Adrenal gland (tissue), 12 donors: ENCODE data around the gene EML1. TPM values are rescaled to one million over a fixed set of nuclear protein-coding genes. Genes with fewer than 3 reads are reported as not detected.
A peak's percentile ranks its signal among the peaks of the same experiment; 100 is the strongest.

Experiments used
- DNase-seq, 7 donors: peaks; one replicate each; pipeline ENCODE4 v3.0.0-alpha.2; 2019 to 2020
- H3K27ac ChIP-seq, 5 donors: fragments of 200-600 bp; sonication (generic) in 4 of 5; 1 replicate in 3 of 5; 2 replicates in 2 of 5; pipeline versions ENCODE4 v1.5.1 to v1.8.0; 2016 to 2020; ENCODE audit warnings: mild to moderate bottlenecking in 1 of 5
- H3K27me3 ChIP-seq: fragments of 200-600 bp; 2 replicates; pipeline ENCODE4 v1.8.0; 2021
- H3K36me3 ChIP-seq, 2 donors: fragments of 200-600 bp; replicated peaks in 1 of 2; 1 replicate in 1 of 2; 2 replicates in 1 of 2; pipeline versions ENCODE4 v1.5.1 to v1.8.0; 2018 to 2022
- H3K4me1 ChIP-seq, 2 donors: fragments of 200-600 bp; replicated peaks in 1 of 2; 1 replicate in 1 of 2; 2 replicates in 1 of 2; pipeline versions ENCODE4 v1.5.1 to v1.8.0; 2018 to 2021
- H3K4me3 ChIP-seq, 4 donors: fragments of 200-600 bp; sonication (generic) in 3 of 4; one replicate each; pipeline ENCODE4 v1.5.1; 2016 to 2018
- H3K9me3 ChIP-seq, 3 donors: fragments of 200-600 bp; sonication (generic) in 1 of 3; replicated peaks in 1 of 3; 1 replicate in 2 of 3; 2 replicates in 1 of 3; pipeline versions ENCODE4 v1.5.1 to v1.8.0; 2016 to 2021
- POLR2A ChIP-seq, 2 donors: fragments of 450-650 bp; IDR thresholded peaks; one replicate each; pipeline ENCODE4 v1.6.1; 2017; ENCODE audit warnings: antibody characterized with exemption in 2 of 2, mild to moderate bottlenecking in 2 of 2, moderate library complexity in 1 of 2
- WGBS, 4 donors: extraction: QIAGEN DNeasy Blood & Tissue Kit in 2 of 4; methylation state at CpG; one replicate each; pipeline versions ENCODE4 v1.1.5 to v1.1.7; 2013 to 2017; 5-methylcytosine and 5-hydroxymethylcytosine counted together
- intact Hi-C, 2 donors: fragments of 100-400 bp; cut with DNase I; formaldehyde crosslinking; loops; one replicate each; pipeline versions ENCODE4 v1.14.1 to v1.15.0; 2022 to 2023
- polyA plus RNA-seq, 3 donors: library from polyadenylated mRNA; stranded (reverse); fragments of 200-250 nt in 2 of 3; fragments of 350-450 nt in 1 of 3; fragmentation: Illumina TruSeq in 1 of 3; extraction: RNeasy Lipid Tissue Mini Kit (QIAGEN cat#74804) in 1 of 3; gene quantifications; one replicate each; pipeline ENCODE4 v1.2.3, GENCODE V29; 2013 to 2014
- total RNA-seq, 9 donors: library from RNA; depleted of rRNA in 4 of 9; stranded (reverse); fragments of >200 nt in 4 of 9; fragments of 120-200 nt in 1 of 9; fragmentation: NEBNext Ultra II Directional in 1 of 9; extraction: Animal tissue kit (Norgen Biotek cat#: 25700) in 1 of 9; gene quantifications; one replicate each; pipeline versions ENCODE4 v1.1.0 to v1.2.4, GENCODE V29; 2013 to 2023
- TF ChIP-seq, protein P1 (sequence below), 6 experiments: fragments of 450-650 bp in 4 of 6; fragments of 200-600 bp in 2 of 6; sonication (generic) in 1 of 6; IDR thresholded peaks; 1 replicate in 5 of 6; 2 replicates in 1 of 6; pipeline versions ENCODE4 v1.5.1 to v1.8.0; 2016 to 2021; ENCODE audit warnings: antibody characterized with exemption in 6 of 6, mild to moderate bottlenecking in 2 of 6, moderate library complexity in 1 of 6
- donor health status: healthy with polysubstance abuse.
- donor health status: Bipolar disorder and iron deficiency.
- donor health status: DM: yes; HTN: yes; CAD: no.
- donor health status: DM: no; HTN: no; CAD: no.
- donor health status: DM: no; HTN: no; CAD: no.
- donor health status: DM: yes; HTN: yes; CAD: no.

Gene EML1
- total and polyA plus RNA-seq, 12 donors = 5.5 to 59.5 (median 16.2) TPM

- no peaks in the 10 kb centered on the region for H3K4me1 ChIP-seq
- H3K9me3 ChIP-seq = no peaks in the 10 kb centered on the region
- no peaks in the 10 kb centered on the region for H3K36me3 ChIP-seq
- H3K27ac ChIP-seq = no peak overlapping the region
- 82 to 90% (median 87%) methylated on average over 6 to 7 of the region's 7 CpGs for WGBS, 4 donors
- intact Hi-C loops = no loop called here
- H3K27me3 ChIP-seq = no peaks in the 10 kb centered on the region
- H3K4me3 ChIP-seq = no peak overlapping the region
- TF ChIP-seq, protein P1, sequence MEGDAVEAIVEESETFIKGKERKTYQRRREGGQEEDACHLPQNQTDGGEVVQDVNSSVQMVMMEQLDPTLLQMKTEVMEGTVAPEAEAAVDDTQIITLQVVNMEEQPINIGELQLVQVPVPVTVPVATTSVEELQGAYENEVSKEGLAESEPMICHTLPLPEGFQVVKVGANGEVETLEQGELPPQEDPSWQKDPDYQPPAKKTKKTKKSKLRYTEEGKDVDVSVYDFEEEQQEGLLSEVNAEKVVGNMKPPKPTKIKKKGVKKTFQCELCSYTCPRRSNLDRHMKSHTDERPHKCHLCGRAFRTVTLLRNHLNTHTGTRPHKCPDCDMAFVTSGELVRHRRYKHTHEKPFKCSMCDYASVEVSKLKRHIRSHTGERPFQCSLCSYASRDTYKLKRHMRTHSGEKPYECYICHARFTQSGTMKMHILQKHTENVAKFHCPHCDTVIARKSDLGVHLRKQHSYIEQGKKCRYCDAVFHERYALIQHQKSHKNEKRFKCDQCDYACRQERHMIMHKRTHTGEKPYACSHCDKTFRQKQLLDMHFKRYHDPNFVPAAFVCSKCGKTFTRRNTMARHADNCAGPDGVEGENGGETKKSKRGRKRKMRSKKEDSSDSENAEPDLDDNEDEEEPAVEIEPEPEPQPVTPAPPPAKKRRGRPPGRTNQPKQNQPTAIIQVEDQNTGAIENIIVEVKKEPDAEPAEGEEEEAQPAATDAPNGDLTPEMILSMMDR (IDR thresholded peaks at IDR 0.05) = no peak
- no peak for TF ChIP-seq POLR2A (IDR thresholded peaks at IDR 0.05)
- DNase-seq = no peak
Observed at GRCh38 chr14:99955826-99956455, 162.7 kb downstream of the EML1 start.

GRCh38 chr14:99958380-99958779, 165.2 kb downstream of the EML1 start:
- 50 to 63% (median 58%) methylated on average over 7 of the region's 7 CpGs for WGBS, 4 donors
- TF ChIP-seq POLR2A (IDR thresholded peaks at IDR 0.05) = no peak
- Histone ChIP-seq H3K4me1 (no peaks in the 10 kb centered on the region), H3K4me3 (no peak overlapping the region), H3K27ac (no peak overlapping the region), H3K36me3 (no peaks in the 10 kb centered on the region), H3K9me3 (no peaks in the 10 kb centered on the region), H3K27me3 (peaks cover 16% of the 10 kb centered on the region)
- no peak for DNase-seq
- intact Hi-C loops = no loop called here

DNA sequence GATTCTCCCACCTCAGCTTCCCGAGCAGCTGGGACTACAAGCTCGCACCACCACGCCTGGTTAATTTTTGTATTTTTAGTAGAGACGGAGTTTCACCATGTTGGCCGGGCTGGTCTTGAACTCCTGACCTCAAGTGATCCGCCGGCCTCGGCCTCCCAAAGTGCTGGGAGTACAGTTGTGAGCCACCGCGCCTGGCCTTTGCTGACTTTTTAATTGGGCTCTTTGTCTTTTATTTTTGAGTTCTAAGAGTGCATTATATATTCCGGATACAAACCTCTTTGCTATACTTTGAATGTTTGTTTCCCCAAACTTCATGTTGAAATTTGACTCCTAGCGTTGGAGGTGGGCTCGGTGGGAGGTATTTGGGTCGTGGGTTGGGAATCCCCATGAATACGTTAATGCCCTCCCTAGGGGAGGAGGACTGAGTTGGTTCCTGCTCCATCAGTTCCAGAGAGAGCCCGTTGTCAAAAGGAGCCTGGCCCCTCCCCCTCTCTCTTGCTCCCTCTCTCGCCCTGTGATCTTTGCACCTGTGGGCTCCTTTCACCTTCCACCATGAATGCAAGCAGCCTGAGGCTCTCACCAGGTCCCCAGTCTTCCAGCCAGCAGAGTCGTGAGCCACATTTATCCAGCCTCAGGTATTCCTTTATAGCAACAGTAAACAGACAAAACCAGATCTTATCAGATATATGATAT, 168.8 kb downstream of the EML1 start:
- Histone ChIP-seq H3K4me3 (no peak overlapping the region), H3K36me3 (no peaks in the 10 kb centered on the region), H3K27me3 (peaks cover 20% of the 10 kb centered on the region), H3K9me3 (no peaks in the 10 kb centered on the region), H3K27ac (no peak overlapping the region), H3K4me1 (no peaks in the 10 kb centered on the region)
- 52 to 60% (median 58%) methylated on average over 18 of the region's 18 CpGs for WGBS, 4 donors
- DNase-seq = peak in 1 of 7 donors; percentile 43
- intact Hi-C loops = no loop called here
- TF ChIP-seq POLR2A (IDR thresholded peaks at IDR 0.05) = no peak
- TF ChIP-seq, protein P1 (IDR thresholded peaks at IDR 0.05) = no peak

DNA sequence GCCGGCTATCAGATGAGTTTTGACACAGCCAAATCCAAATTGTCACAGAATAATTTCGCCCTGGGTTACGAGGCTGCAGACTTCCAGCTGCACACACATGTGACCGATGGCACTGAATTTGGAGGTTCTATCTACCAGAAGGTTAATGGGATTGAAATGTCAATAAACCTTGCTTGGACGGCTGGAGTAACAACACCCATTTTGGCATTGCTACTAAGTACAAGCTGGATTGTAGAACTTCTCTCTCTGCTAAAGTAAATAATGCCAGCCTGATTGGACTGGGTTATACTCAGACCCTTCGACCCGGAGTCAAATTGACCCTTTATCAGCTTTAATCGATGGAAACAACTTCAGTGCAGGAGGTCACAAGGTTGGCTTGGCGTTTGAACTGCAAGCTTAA, 171.8 kb downstream of the EML1 start:
- H3K36me3 ChIP-seq = no peaks in the 10 kb centered on the region
- WGBS, 4 donors = 84 to 89% (median 86%) methylated on average over 9 of the region's 9 CpGs
- no peaks in the 10 kb centered on the region for H3K4me1 ChIP-seq
- H3K27ac ChIP-seq = no peak overlapping the region
- intact Hi-C loops = no loop called here
- H3K4me3 ChIP-seq = no peak overlapping the region
- no peaks in the 10 kb centered on the region for H3K9me3 ChIP-seq
- DNase-seq = no peak
- no peak for TF ChIP-seq POLR2A (IDR thresholded peaks at IDR 0.05)
- TF ChIP-seq, protein P1 (IDR thresholded peaks at IDR 0.05) = no peak
- H3K27me3 ChIP-seq = peaks cover 20% of the 10 kb centered on the region
